Fibroblast of villous mesenchyme (primary cell): ENCODE data around the gene MACROD2. TPM values are rescaled to one million over a fixed set of nuclear protein-coding genes. Genes with fewer than 3 reads are reported as not detected.
"Not testable (repeated sequence)": the region's sequence is repeated elsewhere in the genome, so short reads cannot be mapped to it uniquely, and the experiment has no call there.

Source experiments
- DNase-seq: peaks from one replicate; pipeline ENCODE4 v3.0.0-alpha.2; 2010; ENCODE audit warnings: low read depth
- H3K4me3 ChIP-seq: 2 replicates; pipeline ENCODE4 v1.5.1; 2011; ENCODE audit warnings: low read depth, mild to moderate bottlenecking, low read length
- total RNA-seq: library from RNA; depleted of rRNA; stranded (reverse); fragments of >200 nt; gene quantifications from 2 replicates; pipeline ENCODE4 v1.2.3, GENCODE V29; 2012
- TF ChIP-seq, protein P1 (sequence below): IDR thresholded peaks from 2 replicates; pipeline ENCODE4 v1.5.1; 2012; ENCODE audit warnings: low read depth, mild to moderate bottlenecking, low read length; ENCODE audit not compliant: insufficient read depth

Gene MACROD2
- total RNA-seq, 1 donor: 1.7 TPM

- no peak overlapping the region for H3K4me3 ChIP-seq
- DNase-seq: no peak
- TF ChIP-seq, protein P1, sequence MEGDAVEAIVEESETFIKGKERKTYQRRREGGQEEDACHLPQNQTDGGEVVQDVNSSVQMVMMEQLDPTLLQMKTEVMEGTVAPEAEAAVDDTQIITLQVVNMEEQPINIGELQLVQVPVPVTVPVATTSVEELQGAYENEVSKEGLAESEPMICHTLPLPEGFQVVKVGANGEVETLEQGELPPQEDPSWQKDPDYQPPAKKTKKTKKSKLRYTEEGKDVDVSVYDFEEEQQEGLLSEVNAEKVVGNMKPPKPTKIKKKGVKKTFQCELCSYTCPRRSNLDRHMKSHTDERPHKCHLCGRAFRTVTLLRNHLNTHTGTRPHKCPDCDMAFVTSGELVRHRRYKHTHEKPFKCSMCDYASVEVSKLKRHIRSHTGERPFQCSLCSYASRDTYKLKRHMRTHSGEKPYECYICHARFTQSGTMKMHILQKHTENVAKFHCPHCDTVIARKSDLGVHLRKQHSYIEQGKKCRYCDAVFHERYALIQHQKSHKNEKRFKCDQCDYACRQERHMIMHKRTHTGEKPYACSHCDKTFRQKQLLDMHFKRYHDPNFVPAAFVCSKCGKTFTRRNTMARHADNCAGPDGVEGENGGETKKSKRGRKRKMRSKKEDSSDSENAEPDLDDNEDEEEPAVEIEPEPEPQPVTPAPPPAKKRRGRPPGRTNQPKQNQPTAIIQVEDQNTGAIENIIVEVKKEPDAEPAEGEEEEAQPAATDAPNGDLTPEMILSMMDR: no peak
These were observed 1363.7 kb downstream of the MACROD2 start for GRCh38 chr20:15359056-15359455.

DNA sequence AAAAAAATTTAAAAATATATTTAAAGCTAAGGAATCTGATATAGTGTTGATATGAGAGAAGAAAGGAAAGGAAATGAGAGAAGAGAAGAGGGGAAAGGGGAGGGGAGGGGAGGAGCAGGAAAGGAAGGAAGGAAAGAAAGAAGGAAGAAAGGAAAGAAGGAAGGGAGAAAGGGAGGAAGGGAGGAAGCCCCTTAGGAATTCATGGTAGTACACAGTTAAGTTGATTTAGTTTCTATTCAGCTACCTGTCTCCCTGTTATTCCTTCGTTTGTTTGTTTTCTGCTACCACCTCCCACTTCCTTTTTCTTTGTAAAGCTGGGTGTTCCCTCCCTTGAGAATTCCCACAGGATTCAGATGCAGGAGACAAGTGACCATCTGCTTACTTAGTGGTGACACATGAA lies 1367.5 kb downstream of the MACROD2 start:
- H3K4me3 ChIP-seq: no peak overlapping the region
- TF ChIP-seq, protein P1: no peak
- no peak for DNase-seq

GRCh38 chr20:15364781-15365180 lies 1369.5 kb downstream of the MACROD2 start:
- no peak for DNase-seq
- H3K4me3 ChIP-seq: no peak overlapping the region
- TF ChIP-seq, protein P1: no peak

DNA sequence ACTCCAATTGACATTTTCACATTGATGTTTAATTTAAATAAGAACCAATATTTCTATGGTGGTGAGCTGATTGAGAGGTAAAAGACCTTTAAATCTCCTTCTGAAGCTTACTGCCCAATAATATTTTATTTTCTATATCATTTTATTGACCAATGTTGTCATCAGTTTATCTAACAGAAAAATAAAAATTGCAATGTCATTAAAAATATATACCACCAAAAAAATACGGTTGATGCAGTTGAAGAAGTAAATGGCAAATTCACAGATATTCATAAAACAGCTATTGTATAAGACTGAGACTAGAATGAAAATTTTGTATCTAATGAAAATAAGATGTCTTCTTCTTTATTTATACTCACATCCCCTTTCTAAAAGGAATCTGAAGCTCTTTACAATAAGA lies 1375.1 kb downstream of the MACROD2 start:
- TF ChIP-seq, protein P1: no peak
- no peak for DNase-seq
- H3K4me3 ChIP-seq: no peak overlapping the region

- DNase-seq: no peak
- TF ChIP-seq, protein P1: no peak
These were observed 1379.4 kb downstream of the MACROD2 start for GRCh38 chr20:15374682-15375081.

GRCh38 chr20:15375836-15376235 lies 1380.5 kb downstream of the MACROD2 start:
- H3K4me3 ChIP-seq: no peak overlapping the region
- TF ChIP-seq, protein P1: no peak
- no peak for DNase-seq

More at GRCh38 chr20:15374682-15375081, 1379.4 kb downstream of the MACROD2 start:
- no peak overlapping the region for H3K4me3 ChIP-seq

DNA sequence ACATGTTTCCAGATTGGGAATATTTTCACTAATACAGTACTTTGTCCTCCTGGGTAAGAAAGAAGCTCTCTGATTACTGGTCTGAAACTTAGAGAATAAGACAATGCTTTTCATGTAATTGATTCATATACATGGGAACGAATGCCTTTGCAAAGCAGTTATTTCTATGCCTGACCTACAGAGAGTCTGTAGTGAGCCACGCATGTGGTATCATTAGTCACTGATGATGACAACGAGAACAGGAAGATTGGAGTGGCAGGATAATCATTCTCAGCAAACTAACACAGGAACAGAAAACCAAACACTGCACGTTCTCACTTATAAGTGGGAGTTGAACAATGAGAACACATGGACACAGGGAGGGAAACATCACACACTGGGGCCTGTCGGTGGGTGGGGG lies 1382.3 kb downstream of the MACROD2 start:
- not testable (repeated sequence) for DNase-seq, H3K4me3 ChIP-seq
